ENCODE measurements around the gene QTRT2. TPM values are rescaled to one million over a fixed set of nuclear protein-coding genes. Genes with fewer than 3 reads are reported as not detected.

The QTRT2 gene
- total RNA-seq, 1 donor from 2014 or later, result 16.2 TPM

GRCh38 chr3:114128826-114129225 lies 72.3 kb downstream of the QTRT2 start:
- H3K36me3 Mint-ChIP-seq (ENCODE audit: unreplicated experiment), result no peaks in the 10 kb centered on the region
- no peaks in the 10 kb centered on the region for H3K4me1 Mint-ChIP-seq (ENCODE audit: low read depth, unreplicated experiment)
- H3K9me3 Mint-ChIP-seq (ENCODE audit: unreplicated experiment), result no peaks in the 10 kb centered on the region
- no peak overlapping the region for H3K27ac Mint-ChIP-seq (ENCODE audit: unreplicated experiment)
- no peak for DNase-seq
- peaks cover 3% of the 10 kb centered on the region for H3K27me3 Mint-ChIP-seq (ENCODE audit: unreplicated experiment)
- TF ChIP-seq CTCF (IDR thresholded peaks at IDR 0.05; ENCODE audit: partially characterized antibody, unreplicated experiment), result no peak
- H3K4me3 Mint-ChIP-seq (ENCODE audit: unreplicated experiment), result no peak overlapping the region

GRCh38 chr3:114132500-114132899 lies 76.0 kb downstream of the QTRT2 start:
- no peak for DNase-seq
- H3K4me3 Mint-ChIP-seq (ENCODE audit: unreplicated experiment), result no peak overlapping the region
- H3K4me1 Mint-ChIP-seq (ENCODE audit: low read depth, unreplicated experiment), result no peaks in the 10 kb centered on the region
- no peak for TF ChIP-seq CTCF (IDR thresholded peaks at IDR 0.05; ENCODE audit: partially characterized antibody, unreplicated experiment)
- H3K36me3 Mint-ChIP-seq (ENCODE audit: unreplicated experiment), result no peaks in the 10 kb centered on the region
- H3K27me3 Mint-ChIP-seq (ENCODE audit: unreplicated experiment), result peaks cover 3% of the 10 kb centered on the region
- no peaks in the 10 kb centered on the region for H3K9me3 Mint-ChIP-seq (ENCODE audit: unreplicated experiment)
- no peak overlapping the region for H3K27ac Mint-ChIP-seq (ENCODE audit: unreplicated experiment)

- no peaks in the 10 kb centered on the region for H3K4me1 Mint-ChIP-seq (ENCODE audit: low read depth, unreplicated experiment)
- TF ChIP-seq CTCF (IDR thresholded peaks at IDR 0.05; ENCODE audit: partially characterized antibody, unreplicated experiment), result no peak
- H3K27me3 Mint-ChIP-seq (ENCODE audit: unreplicated experiment), result peaks cover 3% of the 10 kb centered on the region
- H3K9me3 Mint-ChIP-seq (ENCODE audit: unreplicated experiment), result peaks cover 1% of the 10 kb centered on the region
- no peak overlapping the region for H3K27ac Mint-ChIP-seq (ENCODE audit: unreplicated experiment)
- no peak for DNase-seq
- no peak overlapping the region for H3K4me3 Mint-ChIP-seq (ENCODE audit: unreplicated experiment)
- no peaks in the 10 kb centered on the region for H3K36me3 Mint-ChIP-seq (ENCODE audit: unreplicated experiment)
Observed at GRCh38 chr3:114133947-114134346, 77.4 kb downstream of the QTRT2 start.

Other genes starting within 250 kb of the QTRT2 start
- 2.1 TPM for gene GRAMD1C, start 217.9 kb upstream of the QTRT2 start, total RNA-seq (ENCODE audit: unreplicated experiment)
- 1.6 TPM for gene ZDHHC23, start 108.7 kb upstream of the QTRT2 start, total RNA-seq (ENCODE audit: unreplicated experiment)
- gene CCDC191, start 211 bp upstream of the QTRT2 start, total RNA-seq (ENCODE audit: unreplicated experiment), result 3.8 TPM
- gene DRD3, start 122.3 kb downstream of the QTRT2 start, total RNA-seq (ENCODE audit: unreplicated experiment), result not detected
- gene ZNF80, start 180.8 kb downstream of the QTRT2 start, total RNA-seq (ENCODE audit: unreplicated experiment), result not detected
- gene TIGIT, start 237.3 kb downstream of the QTRT2 start, total RNA-seq (ENCODE audit: unreplicated experiment), result not detected

All from glutamatergic neuron (in vitro differentiated cells).